BE2C (cell line): ENCODE data around the gene MYRIP.
A peak's percentile ranks its signal among the peaks of the same experiment; 100 is the strongest.
"Not testable (repeated sequence)": the region's sequence is repeated elsewhere in the genome, so short reads cannot be mapped to it uniquely, and the experiment has no call there.

Experiments used
- DNase-seq: peaks from one replicate; pipeline ENCODE4 v3.0.0-alpha.2; 2020
- H3K27me3 ChIP-seq: fragments of 250-450 bp; sonication (Bioruptor Pico); 2 replicates; pipeline ENCODE4 v1.5.1; 2020; ENCODE audit warnings: mild to moderate bottlenecking
- H3K36me3 ChIP-seq: fragments of 250-450 bp; sonication (Bioruptor Pico); 2 replicates; pipeline ENCODE4 v1.5.1; 2020; ENCODE audit warnings: mild to moderate bottlenecking
- H3K4me1 ChIP-seq: fragments of 250-450 bp; sonication (Bioruptor Pico); 2 replicates; pipeline ENCODE4 v1.5.1; 2020
- H3K4me3 ChIP-seq: 2 replicates; pipeline ENCODE4 v1.5.1; 2011; ENCODE audit warnings: low read depth, low read length
- H3K9me3 ChIP-seq: fragments of 250-450 bp; sonication (Bioruptor Pico); 2 replicates; pipeline ENCODE4 v1.5.1; 2020
- CTCF ChIP-seq: IDR thresholded peaks from 2 replicates; pipeline ENCODE4 v1.5.1; 2012; ENCODE audit warnings: mild to moderate bottlenecking, low read depth, low read length

Gene MYRIP

GRCh38 chr3:40071683-40072238 is 262.4 kb downstream of the MYRIP start:
- Histone ChIP-seq H3K4me3 (no peak overlapping the region), H3K36me3 (no peaks in the 10 kb centered on the region), H3K9me3 (no peaks in the 10 kb centered on the region), H3K27me3 (no peaks in the 10 kb centered on the region), H3K4me1 (no peaks in the 10 kb centered on the region)
- no peak for TF ChIP-seq CTCF
- DNase-seq = no peak

- DNase-seq = peak; percentile 15
- Histone ChIP-seq H3K4me1 (no peaks in the 10 kb centered on the region), H3K9me3 (no peaks in the 10 kb centered on the region), H3K4me3 (no peak overlapping the region), H3K36me3 (no peaks in the 10 kb centered on the region), H3K27me3 (no peaks in the 10 kb centered on the region)
- TF ChIP-seq CTCF = no peak
Measured at GRCh38 chr3:40073310-40074007, 264.1 kb downstream of the MYRIP start.

- H3K4me1 ChIP-seq, H3K9me3 ChIP-seq, H3K27me3 ChIP-seq, H3K36me3 ChIP-seq, H3K4me3 ChIP-seq, DNase-seq: not testable (repeated sequence)
Measured at GRCh38 chr3:40077139-40077538, 267.7 kb downstream of the MYRIP start.

- not testable (repeated sequence) for H3K36me3 ChIP-seq, H3K4me3 ChIP-seq, DNase-seq, H3K27me3 ChIP-seq, H3K4me1 ChIP-seq, H3K9me3 ChIP-seq
Measured at GRCh38 chr3:40077828-40078492, 268.6 kb downstream of the MYRIP start.

GRCh38 chr3:40078590-40078989 is 269.2 kb downstream of the MYRIP start:
- TF ChIP-seq CTCF = no peak
- H3K4me1 ChIP-seq = no peaks in the 10 kb centered on the region
- H3K36me3 ChIP-seq = no peaks in the 10 kb centered on the region

GRCh38 chr3:40079203-40079846 is 269.9 kb downstream of the MYRIP start:
- no peaks in the 10 kb centered on the region for H3K4me1 ChIP-seq
- no peak for DNase-seq
- TF ChIP-seq CTCF = no peak
- no peak overlapping the region for H3K4me3 ChIP-seq
- no peaks in the 10 kb centered on the region for H3K9me3 ChIP-seq
- H3K27me3 ChIP-seq = no peaks in the 10 kb centered on the region
- no peaks in the 10 kb centered on the region for H3K36me3 ChIP-seq

More at GRCh38 chr3:40078590-40078989, 269.2 kb downstream of the MYRIP start:
- Histone ChIP-seq H3K27me3 (no peaks in the 10 kb centered on the region), H3K9me3 (no peaks in the 10 kb centered on the region), H3K4me3 (no peak overlapping the region)
- DNase-seq = no peak

- Histone ChIP-seq H3K36me3 (no peaks in the 10 kb centered on the region), H3K4me1 (no peaks in the 10 kb centered on the region), H3K4me3 (no peak overlapping the region), H3K27me3 (no peaks in the 10 kb centered on the region), H3K9me3 (no peaks in the 10 kb centered on the region)
- no peak for DNase-seq
- no peak for TF ChIP-seq CTCF
Measured at GRCh38 chr3:40079847-40080240, 270.4 kb downstream of the MYRIP start.
